ENCODE results near the gene TNFRSF13B.

GRCh38 chr17:16939208-16939576, 32.7 kb downstream of the TNFRSF13B start:
- TF ChIP-seq, protein P1, sequence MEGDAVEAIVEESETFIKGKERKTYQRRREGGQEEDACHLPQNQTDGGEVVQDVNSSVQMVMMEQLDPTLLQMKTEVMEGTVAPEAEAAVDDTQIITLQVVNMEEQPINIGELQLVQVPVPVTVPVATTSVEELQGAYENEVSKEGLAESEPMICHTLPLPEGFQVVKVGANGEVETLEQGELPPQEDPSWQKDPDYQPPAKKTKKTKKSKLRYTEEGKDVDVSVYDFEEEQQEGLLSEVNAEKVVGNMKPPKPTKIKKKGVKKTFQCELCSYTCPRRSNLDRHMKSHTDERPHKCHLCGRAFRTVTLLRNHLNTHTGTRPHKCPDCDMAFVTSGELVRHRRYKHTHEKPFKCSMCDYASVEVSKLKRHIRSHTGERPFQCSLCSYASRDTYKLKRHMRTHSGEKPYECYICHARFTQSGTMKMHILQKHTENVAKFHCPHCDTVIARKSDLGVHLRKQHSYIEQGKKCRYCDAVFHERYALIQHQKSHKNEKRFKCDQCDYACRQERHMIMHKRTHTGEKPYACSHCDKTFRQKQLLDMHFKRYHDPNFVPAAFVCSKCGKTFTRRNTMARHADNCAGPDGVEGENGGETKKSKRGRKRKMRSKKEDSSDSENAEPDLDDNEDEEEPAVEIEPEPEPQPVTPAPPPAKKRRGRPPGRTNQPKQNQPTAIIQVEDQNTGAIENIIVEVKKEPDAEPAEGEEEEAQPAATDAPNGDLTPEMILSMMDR (conservative IDR thresholded peaks at IDR 0.05 in 1 of 2, IDR thresholded peaks at IDR 0.05 in 1 of 2; ENCODE audit: low read depth in 1 of 2, low read length in 2 of 2) = no peak
- no peak for TF ChIP-seq EZH2 (IDR thresholded peaks at IDR 0.05; ENCODE audit: low read length, missing control alignments)
